GM18505 (cell line): ENCODE data around the gene ONECUT3.

Experiments
- ATAC-seq: cut with Tn5 transposase; IDR thresholded peaks from one replicate; pipeline ENCODE4 v1.9.1; 2021; ENCODE audit not compliant: unreplicated experiment
- POLR2A ChIP-seq: IDR thresholded peaks from 4 replicates; pipeline ENCODE4 v1.6.1; 2011; ENCODE audit warnings: borderline replicate concordance; ENCODE audit not compliant: insufficient read depth, insufficient read length; ENCODE audit errors: extremely low read depth

ONECUT3 gene

DNA sequence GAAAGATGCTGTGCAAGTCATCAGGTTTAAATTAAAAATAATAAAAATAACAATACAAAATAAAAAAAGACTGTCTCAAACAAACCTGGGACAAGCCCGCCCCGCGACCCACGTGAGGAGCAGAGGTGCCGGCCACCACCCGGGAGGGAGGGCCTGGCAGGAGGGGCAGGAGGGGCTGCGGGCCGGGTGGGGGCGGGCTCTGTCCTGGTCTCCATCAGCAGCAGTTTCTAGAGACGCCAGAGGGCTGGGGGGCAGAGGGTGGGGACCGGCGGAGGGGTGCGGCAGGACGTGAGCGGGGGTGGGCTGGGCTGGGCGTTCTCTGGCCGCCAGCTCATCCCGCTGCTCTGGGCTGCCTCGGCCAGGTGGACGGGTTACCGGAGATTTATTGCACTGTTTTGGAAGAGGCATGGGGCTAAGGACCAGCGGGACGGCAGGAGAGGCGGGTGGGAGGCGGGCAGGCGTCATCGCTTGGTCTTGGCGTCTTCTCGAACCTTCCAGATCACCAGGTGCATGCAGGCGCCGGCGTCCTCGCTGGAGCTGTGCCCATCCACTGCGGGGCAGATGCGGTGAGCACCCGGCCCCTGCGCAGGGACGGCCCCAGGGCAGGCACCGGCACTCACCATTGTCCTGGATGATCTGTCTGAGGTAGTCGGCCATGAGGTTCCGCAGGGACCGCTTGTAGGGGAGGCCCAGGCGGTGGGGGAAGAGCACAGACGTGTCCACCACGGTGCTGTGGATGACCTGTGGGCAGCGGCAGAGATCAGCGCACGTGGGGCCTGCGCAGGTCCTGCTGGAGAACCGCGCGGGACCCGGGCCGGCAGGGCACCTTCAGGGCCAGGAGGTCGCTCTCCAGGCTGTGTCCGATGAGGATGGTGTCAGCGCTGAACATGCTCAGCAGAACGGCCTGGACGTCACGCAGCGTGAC is 62.6 kb downstream of the ONECUT3 start:
- ATAC-seq: no peak
- TF ChIP-seq POLR2A: no peak

DNA sequence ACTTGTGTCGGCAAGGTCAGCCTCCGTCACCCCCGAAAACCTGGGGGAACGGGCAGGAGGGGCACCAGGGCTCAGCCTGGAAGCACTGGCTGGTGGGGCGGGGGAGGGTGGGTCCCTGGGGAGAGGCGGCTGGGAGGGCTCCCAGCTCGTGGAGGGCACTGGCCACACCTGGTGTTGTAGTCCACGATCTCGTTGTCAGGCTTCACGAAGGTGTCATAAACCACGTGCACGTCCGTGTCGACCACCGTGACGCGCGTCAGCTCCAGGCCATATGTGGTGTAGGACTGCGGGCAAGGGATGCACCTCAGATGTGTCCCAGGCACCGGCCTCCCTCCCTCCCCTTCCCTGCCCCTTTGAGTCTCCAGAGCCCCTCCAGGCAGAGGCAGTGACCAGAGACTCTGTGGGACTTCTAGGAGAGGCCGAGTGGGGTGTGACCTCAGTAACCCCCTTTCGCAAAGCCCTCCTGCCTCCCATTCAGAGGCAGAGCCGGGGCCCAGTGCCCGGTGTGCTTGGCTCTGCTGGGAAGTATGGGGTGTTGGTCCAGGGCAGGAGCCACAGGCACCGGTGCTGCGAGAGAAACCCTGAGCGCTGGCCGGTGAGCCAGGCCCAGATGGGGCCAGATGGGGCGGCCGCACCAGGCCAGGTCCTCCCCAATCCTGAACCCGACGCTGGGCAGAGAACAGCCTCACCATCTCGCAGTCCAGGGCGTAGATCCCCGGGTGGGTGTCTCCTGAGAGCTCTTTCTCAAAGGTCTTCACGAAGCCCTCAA is 63.4 kb downstream of the ONECUT3 start:
- TF ChIP-seq POLR2A: no peak
- ATAC-seq: no peak

DNA sequence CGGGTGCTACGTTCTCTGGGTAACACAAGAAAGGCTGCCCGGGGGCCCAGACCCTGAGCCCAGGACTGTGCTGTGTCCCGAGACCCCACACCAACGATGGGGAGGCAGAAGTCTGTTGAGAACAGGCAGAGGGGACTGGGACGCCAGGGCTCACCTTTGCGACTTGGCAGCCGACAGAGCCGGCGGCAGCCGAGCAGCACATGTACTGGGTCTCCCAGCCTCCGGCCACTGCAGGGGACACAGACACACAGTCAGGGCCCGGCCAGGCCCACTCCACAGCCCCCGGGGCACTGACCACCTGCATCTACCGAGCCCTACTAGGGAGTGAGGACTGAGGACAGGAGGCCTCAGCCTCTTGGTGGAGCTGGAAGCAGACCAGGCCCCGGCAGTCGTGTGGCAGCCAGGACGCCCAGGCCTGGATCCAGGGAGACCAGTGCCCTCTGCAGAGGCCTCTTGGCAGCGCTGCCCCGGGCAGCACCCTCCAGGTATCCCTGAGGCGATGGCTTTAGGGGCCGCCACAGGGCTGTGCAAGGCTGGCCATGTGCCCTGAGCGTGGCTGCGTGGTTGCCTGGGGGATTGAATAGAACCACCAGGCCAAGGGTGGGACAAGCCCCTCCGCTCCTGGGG is 64.4 kb downstream of the ONECUT3 start:
- no peak for TF ChIP-seq POLR2A
- ATAC-seq: no peak

DNA sequence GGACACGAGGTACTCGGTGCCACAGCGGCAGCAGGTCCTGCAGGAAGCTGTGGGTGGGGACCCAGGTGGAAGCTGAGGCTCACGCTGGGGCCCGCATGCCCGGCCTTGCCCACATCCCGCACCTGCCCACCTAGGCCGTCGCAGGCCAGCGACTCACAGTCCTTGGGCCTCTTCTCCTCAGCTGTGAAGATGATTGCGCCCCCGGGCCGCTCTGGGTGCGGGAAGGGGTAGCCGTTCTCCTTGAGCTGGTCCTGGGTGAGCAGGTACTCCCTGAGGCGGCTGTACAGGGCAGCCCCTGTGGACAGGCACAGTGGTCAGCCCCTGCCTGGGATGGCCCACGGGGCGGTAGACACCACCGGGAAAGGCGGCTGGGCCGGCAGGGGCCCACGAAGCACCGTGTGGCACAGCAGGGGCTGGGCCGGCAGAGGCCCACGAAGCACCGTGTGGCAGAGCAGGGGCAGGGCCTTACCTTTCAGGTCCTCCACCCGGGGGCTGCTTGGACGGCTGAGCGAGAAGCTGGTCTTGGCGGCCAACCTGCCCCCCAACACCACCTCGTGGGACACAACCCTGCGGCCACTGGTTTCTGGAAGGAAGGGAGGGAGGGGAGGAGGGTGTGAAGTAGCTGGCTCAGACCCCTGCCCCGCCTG is 65.4 kb downstream of the ONECUT3 start:
- ATAC-seq: no peak
- TF ChIP-seq POLR2A: no peak

DNA sequence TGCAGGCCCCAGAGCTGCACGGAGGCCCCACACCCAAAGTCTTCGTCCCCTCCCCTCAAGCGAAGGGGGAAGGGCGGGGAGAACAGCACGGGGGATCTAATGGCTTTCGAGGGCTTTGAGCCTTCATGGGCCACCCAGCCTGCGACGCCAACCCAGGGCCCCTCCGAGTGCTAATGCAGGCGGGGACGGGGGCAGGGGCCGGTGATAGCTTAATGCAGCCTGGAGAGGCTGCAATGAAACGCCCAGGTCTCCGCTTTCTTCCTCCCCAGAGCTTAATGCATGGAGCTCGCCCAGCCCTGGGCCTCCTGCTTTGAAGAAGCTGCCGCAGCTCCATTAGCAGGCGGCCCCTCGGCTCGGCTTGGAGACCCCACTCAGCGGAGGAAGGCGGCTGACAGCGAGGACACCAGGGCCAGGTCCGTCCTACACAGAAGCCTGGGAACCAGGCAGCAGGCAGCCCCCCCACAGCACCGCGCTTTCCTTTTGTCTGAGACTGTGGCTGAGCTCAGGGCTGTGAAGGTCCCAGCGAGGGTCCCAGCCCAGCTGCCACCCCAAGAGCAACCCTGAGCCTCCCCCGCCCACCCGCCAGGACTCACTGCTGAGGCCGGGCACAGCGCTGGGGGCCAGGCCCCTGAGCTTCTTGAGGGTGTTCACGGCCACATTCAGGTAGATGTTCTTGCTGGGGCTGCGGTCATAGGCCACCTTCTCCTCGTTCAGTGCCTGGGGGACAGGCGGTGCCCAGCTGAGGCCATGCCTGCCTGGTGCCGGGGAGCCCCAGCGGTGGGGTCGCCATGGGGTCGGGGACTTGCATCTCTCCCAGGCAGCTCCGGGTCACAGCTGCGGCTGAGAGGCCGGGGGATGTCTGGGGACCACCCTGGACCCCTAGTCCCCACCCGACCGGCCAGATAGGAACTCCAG is 66.3 kb downstream of the ONECUT3 start:
- no peak for TF ChIP-seq POLR2A
- ATAC-seq: no peak

DNA sequence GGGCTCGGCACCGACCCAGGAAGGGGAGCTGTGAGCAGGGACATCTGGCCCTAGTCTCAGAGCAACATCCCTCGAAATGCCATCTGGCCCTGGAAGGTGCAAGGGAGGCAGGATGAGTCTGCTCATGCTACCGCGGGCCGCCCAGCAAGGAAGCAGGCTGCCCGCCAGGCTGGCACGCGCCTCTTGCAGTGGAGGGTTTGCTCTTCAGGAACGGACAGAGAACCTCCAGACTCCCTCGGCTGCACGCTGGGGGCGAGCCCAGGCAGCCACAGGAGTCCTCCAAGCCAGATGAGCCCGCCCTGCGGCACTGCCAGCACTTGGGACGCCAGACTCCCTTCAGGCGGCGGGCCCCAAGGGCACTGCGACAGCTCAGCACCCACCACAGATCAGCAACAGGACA is 68.9 kb downstream of the ONECUT3 start:
- no peak for TF ChIP-seq POLR2A

DNA sequence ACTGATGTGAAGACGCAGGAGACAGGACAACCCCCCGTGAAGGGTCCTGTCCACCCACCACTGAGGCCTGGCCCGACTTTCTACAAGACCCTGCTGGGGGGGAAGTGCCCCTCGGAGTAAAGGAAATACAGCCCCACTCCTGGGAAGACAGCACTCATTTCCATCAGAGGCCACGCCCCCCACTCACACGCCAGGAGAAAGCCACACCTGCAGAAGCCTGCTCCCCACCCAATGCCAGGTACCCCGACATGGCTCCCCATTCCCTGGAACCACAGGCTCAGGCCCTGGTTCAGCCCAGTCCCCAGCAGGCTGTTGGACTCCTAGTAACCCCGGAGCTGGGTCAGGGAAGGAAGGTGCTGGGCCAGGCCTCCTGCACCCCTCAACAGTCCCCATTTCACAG is 69.7 kb downstream of the ONECUT3 start:
- no peak for ATAC-seq
- TF ChIP-seq POLR2A: no peak

More for the DNA sequence above, 68.9 kb downstream of the ONECUT3 start:
- ATAC-seq: no peak

DNA sequence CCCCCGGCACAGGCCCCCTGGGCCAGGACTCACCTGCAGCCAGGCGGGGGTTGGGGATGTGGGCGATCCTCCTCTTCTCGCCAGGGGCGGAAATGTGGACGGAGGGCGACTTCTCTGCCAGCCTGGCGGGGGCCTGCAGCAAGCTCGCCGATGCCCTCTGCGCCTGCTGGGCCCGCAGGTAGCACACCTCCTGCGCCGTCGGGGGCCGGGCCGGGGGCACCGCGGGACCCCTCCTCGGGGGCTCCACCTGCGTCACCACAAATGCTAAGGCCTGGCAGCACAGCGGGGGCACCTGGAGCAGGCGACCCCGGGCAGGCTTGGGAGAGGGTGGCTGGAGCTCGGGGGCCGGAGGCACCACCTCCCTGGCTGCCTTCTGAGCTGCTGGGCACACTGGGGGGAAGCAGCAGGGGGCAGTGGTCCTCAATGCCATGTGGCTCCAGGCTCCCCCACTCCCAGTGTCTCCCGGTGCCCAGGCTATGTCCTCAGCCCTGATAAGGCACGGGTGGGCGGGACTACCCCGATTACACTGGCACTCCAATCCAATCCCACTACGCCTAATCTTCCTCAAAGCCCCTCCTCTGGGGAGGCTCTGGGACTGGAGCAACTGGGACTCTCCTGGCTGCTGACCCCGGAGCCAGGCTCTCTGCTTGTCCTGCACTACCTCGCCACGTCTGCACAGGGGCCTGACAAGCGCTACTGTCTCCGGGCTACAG is 70.4 kb downstream of the ONECUT3 start:
- ATAC-seq: no peak

DNA sequence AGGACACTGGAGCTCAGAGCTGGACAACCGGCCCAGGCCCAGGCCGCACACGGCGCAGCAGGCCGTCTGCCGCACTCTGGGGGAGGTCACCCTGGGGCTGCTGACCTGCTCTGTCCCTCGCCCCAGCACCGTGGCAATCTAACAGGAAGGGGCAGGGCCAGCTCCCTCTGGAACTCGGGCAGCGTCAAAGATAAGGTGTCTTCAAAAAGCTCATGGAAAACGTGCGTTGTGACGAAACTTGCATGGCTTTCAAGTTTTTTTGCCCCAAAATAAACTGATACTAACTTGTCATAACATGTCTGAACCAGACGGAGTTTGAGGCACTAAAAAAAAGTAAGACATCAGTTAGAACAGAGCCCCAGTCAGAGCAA is 70.9 kb downstream of the ONECUT3 start:
- ATAC-seq: no peak

More for the DNA sequence above, 70.4 kb downstream of the ONECUT3 start:
- no peak for TF ChIP-seq POLR2A

DNA sequence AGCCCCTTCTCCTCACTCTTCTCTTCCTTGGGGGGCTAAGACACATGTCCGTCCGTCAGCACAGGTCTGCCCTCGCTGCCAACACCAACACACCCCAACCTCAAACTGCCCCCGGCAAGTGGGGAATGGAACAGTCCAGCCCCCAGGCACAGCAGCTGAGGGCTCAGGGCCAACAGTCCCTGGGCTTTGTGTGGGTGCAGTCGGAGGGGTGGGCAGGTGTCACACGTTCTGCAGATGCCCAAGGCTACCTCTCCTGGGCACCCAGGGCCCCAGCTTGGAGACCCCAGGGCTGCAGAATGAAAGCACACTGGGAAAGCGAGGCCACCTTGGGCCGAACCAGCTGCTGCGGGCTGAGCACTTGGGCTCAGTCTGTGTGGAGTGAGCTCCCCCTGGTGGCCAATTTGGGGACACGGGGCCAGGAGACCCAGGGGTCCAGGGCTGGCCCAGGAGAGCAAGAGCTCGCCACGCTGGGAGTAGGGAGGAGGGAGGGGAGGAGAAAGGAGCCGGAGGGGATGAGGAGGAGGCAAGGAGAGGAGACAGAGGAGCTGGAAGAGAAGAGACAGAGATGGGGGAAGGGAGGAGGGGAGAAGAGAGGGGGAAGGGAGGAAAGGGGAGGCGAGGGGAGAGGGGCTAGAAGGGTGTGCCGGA is 72.7 kb downstream of the ONECUT3 start:
- no peak for ATAC-seq
- no peak for TF ChIP-seq POLR2A

More for the DNA sequence above, 70.9 kb downstream of the ONECUT3 start:
- no peak for TF ChIP-seq POLR2A
